GM21737 (cell line): ENCODE results near the gene APEH.
"Not testable (repeated sequence)": the region's sequence is repeated elsewhere in the genome, so short reads cannot be mapped to it uniquely, and the experiment has no call there.

ENCODE experiments used
- ATAC-seq: cut with Tn5 transposase; IDR thresholded peaks from one replicate; pipeline ENCODE4 v1.9.1; 2021; ENCODE audit warnings: mild to moderate bottlenecking, moderate library complexity; ENCODE audit not compliant: unreplicated experiment

Gene APEH

GRCh38 chr3:49667701-49668413 lies 6.3 kb upstream of the APEH start:
- ATAC-seq = no peak

- no peak for ATAC-seq
These were observed 5.7 kb upstream of the APEH start for GRCh38 chr3:49668414-49668797.

GRCh38 chr3:49668861-49669260 lies 5.3 kb upstream of the APEH start:
- ATAC-seq = no peak

- no peak for ATAC-seq
These were observed 4.8 kb upstream of the APEH start for GRCh38 chr3:49669352-49669751.

GRCh38 chr3:49670940-49671290 lies 3.2 kb upstream of the APEH start:
- ATAC-seq = no peak

- ATAC-seq = no peak
These were observed 2.6 kb upstream of the APEH start for GRCh38 chr3:49671291-49672288.

- ATAC-seq = no peak
These were observed 933 bp upstream of the APEH start for GRCh38 chr3:49673121-49673714.

GRCh38 chr3:49674497-49674983 lies 389 bp downstream of the APEH start:
- peak; percentile 16 for ATAC-seq

- ATAC-seq = no peak
These were observed 1.8 kb downstream of the APEH start for GRCh38 chr3:49675912-49676311.

- no peak for ATAC-seq
These were observed 6.5 kb downstream of the APEH start for GRCh38 chr3:49680493-49681231.

GRCh38 chr3:49681232-49681522 lies 7.0 kb downstream of the APEH start:
- ATAC-seq = no peak

- no peak for ATAC-seq
These were observed 7.4 kb downstream of the APEH start for GRCh38 chr3:49681543-49681942.

GRCh38 chr3:49683162-49683561 lies 9.0 kb downstream of the APEH start:
- ATAC-seq = no peak

GRCh38 chr3:49684453-49684852 lies 10.3 kb downstream of the APEH start:
- ATAC-seq = not testable (repeated sequence)

- ATAC-seq = not testable (repeated sequence)
These were observed 11.0 kb downstream of the APEH start for GRCh38 chr3:49685103-49685502.

- not testable (repeated sequence) for ATAC-seq
These were observed 11.7 kb downstream of the APEH start for GRCh38 chr3:49685846-49686245.

GRCh38 chr3:49686346-49686745 lies 12.2 kb downstream of the APEH start:
- not testable (repeated sequence) for ATAC-seq

GRCh38 chr3:49686769-49687423 lies 12.7 kb downstream of the APEH start:
- ATAC-seq = not testable (repeated sequence)

- not testable (repeated sequence) for ATAC-seq
These were observed 13.3 kb downstream of the APEH start for GRCh38 chr3:49687424-49687795.

GRCh38 chr3:49688338-49689045 lies 14.3 kb downstream of the APEH start:
- ATAC-seq = peak; percentile 3
